HPDE6-E6E7 (cell line): ENCODE measurements around the gene GJA4.

Source experiments
- DNase-seq: peaks from one replicate; pipeline ENCODE4 v3.0.0; 2011; ENCODE audit warnings: missing footprints; ENCODE audit errors: extremely low spot score

The GJA4 gene

DNA sequence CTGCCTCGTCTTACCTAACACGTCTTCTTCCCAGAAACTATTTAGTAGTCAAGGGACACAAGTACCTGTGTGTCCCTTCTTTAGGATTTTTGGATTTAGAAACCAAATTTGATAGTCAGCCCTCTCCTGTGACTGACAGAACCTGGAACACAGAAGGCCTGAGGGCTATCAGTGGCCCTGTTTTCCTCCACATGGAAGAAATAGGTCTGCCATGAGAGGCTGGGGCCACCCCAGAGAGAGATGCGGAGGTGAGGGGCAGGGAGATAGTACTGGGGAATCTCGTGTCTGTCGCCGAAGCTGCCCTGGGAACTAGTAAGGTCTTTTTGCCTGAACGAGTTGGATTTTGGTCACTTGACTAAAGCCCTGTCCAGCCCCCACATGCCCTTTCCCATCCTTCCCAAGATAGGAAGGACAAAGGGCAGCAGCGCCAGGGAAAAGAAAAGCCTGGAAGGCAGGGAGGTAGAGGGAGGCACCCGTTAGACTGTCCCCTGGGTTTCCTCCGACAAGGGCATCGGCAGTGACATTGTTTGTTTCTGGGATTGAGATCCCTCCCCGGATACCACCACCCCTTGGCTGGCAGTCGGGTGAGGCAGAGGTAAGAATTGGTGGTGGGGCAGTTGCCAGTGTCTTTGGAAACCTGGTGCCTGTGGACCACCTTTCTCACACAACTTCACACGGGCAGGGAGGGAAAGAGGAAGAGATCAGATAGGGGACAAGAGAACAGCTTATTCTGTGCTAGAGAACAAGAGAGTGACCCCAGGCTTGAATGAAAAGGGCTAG lies 46.9 kb downstream of the GJA4 start:
- DNase-seq, result no peak

GRCh38 chr1:34840426-34840825 lies 47.6 kb downstream of the GJA4 start:
- no peak for DNase-seq

GRCh38 chr1:34842073-34842472 lies 49.3 kb downstream of the GJA4 start:
- DNase-seq, result no peak

GRCh38 chr1:34842952-34843371 lies 50.2 kb downstream of the GJA4 start:
- no peak for DNase-seq

- DNase-seq, result no peak
Observed at GRCh38 chr1:34843392-34844251, 50.8 kb downstream of the GJA4 start.

- DNase-seq, result peak; percentile 16
Observed at GRCh38 chr1:34844252-34844634, 51.4 kb downstream of the GJA4 start.
